Kidney glomerular epithelial cell (primary cell): Measurements from ENCODE around the gene BMP6.

Experiments
- DNase-seq: peaks from one replicate; lab custom pipeline; 2025; lab: John Stamatoyannopoulos, UW

Gene BMP6

GRCh38 chr6:7720346-7720745 lies 5.6 kb upstream of the BMP6 start:
- no peak for DNase-seq

GRCh38 chr6:7721649-7722048 lies 4.2 kb upstream of the BMP6 start:
- peak; percentile 51 for DNase-seq

DNA sequence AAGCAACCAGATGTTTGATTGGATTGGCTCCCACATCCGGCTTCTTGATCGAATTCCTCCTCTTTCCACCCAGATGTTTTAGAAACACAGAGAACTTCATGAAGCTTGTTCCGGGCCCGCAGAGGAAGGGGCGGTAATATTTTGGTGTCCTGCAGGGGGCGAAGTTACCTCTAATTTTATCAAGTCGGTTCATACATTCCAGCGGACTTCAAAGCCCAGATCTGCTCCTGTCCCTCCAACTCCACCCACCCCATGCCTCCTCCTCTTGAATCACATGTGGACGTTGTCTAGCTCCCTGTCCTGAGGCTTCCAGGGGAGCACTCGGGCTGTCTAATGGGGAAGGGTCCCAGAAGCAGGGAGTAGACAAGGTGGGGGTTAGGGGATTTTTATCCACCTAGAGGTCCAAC lies 2.9 kb upstream of the BMP6 start:
- DNase-seq = peak; percentile 51

DNA sequence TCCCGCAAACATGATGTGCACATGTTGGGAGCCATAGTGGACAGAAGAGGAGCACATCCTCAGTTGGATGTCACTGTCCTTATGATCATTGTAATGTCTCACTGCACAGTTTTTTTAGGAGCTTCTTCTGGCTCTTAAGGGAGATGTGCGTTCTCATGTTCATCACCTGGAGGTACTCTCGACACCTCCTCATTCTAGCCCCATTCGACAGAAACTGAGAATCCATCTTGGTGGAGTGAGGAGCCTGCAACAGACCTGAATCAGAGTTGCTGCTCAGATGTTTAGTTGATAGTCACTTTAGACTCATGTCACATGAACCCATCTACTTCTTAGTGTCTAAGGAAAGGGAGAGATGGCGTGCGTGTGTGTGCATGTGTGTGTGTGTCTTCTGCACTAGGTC lies 2.3 kb upstream of the BMP6 start:
- no peak for DNase-seq

DNA sequence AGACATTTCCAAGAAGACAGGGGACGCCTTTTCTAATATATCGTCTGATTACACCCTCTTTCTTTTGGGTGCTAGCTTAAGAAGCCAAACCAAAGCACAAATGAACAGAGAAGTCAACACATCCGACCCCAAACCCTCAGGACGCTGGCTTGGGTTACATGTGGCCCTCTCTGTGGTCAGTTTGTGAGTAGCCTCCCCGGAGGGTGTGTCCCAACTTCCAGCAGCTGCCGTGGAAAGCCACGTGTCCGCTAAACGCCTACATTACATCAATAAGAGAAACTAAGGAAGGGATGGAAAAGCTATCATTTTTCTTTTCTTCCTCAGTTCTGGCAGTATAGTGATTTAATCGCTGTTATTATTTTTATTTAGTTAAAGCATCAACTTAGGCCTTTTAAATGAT lies 487 bp upstream of the BMP6 start:
- DNase-seq = no peak

DNA sequence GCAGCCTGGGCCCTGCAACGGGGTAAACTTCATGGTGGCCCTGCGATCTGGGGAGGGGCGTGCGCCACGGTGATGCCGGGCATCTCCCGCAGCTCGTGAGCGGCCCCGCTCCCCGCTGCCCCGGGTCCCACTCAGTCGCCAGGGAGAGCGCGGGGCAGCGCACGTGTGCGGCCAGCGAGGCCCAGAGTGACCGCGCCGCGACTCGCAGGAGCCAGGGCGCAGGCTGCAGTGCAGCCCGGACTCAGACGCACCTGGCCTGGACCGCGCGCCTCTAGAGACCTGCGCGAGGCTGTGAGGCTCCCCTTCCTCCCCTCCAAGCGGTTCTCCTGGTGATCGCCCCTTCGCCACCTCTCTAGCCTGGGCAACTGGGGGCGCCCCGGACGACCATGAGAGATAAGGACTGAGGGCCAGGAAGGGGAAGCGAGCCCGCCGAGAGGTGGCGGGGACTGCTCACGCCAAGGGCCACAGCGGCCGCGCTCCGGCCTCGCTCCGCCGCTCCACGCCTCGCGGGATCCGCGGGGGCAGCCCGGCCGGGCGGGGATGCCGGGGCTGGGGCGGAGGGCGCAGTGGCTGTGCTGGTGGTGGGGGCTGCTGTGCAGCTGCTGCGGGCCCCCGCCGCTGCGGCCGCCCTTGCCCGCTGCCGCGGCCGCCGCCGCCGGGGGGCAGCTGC lies 652 bp downstream of the BMP6 start:
- no peak for DNase-seq

DNA sequence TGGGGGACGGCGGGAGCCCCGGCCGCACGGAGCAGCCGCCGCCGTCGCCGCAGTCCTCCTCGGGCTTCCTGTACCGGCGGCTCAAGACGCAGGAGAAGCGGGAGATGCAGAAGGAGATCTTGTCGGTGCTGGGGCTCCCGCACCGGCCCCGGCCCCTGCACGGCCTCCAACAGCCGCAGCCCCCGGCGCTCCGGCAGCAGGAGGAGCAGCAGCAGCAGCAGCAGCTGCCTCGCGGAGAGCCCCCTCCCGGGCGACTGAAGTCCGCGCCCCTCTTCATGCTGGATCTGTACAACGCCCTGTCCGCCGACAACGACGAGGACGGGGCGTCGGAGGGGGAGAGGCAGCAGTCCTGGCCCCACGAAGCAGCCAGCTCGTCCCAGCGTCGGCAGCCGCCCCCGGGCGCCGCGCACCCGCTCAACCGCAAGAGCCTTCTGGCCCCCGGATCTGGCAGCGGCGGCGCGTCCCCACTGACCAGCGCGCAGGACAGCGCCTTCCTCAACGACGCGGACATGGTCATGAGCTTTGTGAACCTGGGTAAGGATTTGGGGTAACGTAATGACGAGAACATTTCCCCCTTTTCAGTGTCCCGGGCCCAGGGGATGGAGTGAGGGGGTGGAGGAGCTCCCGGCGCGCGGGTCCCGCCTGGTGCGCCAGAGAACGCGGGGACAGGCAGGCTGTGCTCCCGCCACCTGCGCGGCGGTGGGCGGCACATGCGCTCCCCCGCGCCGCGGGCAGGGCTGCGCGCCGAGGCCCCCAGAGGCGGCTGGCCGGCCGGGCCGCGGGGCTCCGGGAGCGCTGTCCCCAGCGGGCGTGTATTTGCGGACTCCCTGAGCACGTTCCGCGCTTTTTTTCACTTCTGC lies 1.4 kb downstream of the BMP6 start:
- DNase-seq = no peak

DNA sequence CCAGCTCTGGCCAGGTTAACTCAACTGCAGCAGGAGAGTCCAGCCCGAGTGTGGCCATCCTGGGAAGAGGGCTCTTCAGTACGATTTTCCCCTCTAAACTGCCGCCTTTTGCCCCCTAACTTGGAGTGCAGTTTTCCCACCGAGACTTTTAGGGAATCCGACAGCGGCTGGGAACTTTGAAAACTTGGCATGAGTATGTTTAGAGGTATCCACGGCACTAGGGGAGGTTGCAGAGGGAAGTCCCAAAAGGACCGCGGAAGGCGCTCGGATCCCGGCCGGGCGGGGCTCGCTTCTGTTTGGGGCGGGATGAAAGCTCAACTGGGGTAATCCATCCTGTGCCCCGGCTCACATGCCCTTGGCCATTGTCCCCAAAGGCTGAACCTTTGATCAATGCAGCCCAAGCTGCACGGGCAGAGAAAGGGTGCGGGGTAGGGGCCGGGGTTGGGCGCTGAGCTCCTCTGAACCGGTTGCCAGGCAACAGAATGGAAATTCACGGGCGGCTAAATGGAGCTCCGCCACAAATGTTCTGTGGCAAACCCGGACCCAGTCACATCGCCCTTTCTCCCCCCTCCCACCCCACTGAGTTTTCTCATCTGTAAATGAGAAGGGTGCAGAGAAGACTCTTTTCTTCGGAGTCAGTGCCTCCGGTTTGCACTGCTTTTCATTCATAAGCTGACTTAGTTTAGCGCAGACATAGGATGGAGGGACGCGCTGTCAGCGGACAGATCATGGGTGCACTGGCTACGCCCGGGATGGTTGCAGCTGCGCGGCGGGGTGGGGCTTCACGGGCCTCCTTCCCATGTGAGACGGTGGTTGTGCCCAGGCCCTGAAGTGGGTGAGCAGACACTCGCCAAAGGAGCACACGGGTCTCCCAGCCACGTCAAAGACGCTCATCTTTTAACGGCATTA lies 2.3 kb downstream of the BMP6 start:
- DNase-seq = no peak

GRCh38 chr6:7728855-7729590 lies 3.1 kb downstream of the BMP6 start:
- no peak for DNase-seq

DNA sequence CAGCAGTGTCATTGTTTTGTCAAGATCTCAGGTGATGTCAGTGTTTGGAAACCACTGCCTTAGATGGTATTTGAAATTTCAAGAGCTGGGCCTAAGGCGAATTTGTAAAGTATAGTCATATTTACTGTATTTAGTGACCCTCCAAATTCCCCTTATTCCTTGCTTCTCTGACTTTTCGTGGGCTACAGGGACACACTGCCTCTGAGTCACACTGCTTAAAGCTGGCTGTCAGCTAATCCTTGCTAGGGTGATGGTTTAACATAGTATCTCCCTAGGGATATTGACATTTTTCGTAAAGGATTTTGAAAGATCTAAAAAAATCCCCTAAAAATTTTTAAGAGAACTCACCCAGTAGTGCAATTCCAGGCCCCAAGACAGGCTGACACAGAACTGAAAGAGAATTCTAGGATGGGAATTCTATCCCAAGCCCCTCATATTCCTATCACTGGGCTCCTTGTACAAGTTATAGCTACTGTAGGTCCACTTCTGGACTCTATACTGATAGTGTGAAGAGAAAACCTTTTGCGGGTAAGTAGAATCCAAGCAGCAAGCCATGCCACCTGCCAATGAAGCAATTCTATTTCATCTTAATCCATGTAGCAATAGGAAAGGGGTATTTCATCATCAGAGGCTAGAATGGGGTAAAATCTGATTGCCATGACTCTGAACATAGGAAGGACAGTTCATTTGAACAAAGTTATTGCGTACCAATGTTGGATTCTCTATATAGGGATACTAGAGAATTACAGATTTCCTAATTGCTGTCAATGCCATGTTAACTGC lies 4.3 kb downstream of the BMP6 start:
- no peak for DNase-seq

- peak; percentile 96 for DNase-seq
These were observed 4.9 kb downstream of the BMP6 start for GRCh38 chr6:7730784-7731227.

DNA sequence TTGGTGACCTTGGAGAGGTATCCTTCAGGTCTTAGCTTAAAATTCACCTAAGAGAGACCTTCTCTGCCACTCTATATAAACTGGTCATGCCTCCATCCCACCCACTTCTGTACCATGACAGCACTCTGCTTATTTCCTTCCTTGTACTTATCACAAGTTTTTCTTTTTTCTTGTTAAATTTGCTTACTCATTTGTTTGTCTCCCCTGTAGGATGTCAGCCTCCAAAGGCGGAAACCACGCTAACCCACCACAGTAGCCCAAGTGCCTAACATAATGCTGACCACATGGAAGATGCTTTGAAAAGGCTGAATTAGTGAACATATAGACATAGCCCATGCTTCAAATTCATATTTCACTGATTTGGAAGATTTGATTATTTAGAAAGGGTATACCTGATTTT lies 5.4 kb downstream of the BMP6 start:
- DNase-seq = no peak

DNA sequence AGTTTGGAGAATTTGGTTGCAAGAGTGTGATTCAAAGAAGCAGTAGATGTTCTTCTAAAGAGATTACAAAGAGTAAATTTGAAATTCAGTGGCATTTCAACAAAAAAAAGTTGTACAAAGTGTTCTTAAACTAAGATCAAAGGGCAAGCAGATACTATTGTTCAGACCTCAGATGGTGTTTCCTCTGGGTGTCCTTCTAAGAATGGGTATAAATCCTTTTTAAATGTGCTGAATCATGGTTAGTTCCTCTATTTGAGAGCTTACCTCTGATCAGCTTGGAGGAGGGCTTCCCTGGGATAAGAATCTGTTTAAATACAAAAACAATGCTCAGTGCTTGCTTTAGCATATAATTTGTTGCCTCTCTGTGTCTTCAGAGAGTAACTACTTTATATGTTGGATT lies 6.3 kb downstream of the BMP6 start:
- no peak for DNase-seq

DNA sequence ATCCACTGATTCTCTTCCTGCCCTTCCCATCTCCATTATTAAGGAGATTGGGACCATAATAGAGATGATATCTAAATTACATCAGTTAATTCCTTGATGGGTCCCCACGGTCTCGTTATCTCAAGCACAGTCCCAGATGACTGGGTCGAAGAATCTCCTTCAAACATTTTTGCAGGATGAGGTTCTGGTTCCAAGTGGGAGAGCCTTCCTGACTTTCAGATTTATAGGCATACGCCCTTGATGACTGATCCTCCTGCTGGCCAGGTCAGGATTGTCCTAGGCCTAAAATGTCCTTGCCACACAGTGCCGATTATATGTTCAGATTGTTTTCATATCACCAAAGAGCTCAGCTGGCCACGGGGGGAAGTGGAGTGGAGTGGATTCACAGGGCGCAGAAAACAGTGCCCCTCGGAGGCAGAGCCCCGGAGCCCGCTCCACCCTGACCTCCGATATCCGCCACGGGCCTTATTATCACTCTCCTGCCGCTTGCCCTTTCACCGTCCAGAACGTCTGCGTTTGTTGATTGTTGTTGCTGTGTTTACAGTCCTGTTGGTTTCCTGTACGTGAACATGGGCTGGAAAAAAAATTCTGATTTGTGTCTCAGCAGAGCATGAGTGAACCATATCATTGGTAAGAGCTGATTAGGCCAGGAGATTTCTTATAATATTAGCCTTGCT lies 8.9 kb downstream of the BMP6 start:
- no peak for DNase-seq

DNA sequence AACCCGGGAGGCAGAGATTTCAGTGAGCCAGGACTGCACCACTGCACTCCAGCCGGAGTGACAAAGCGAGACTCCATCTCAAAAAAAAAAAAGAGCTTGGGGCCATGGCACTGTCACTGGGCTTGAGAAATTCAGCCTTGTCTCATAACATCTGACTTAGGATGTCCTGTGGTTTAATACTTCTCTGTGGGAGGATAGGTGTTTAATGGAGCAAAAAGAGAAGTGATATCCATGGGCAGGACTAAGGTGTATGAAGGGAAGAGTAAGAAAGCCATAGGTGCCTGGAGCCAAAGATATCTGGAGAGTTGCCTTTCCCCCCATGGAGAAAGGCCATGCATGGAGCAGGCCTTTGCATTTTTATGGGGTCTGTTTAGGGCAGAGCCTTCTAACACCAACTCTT lies 11.2 kb downstream of the BMP6 start:
- DNase-seq = no peak

GRCh38 chr6:7737867-7738266 lies 12.0 kb downstream of the BMP6 start:
- DNase-seq = no peak

DNA sequence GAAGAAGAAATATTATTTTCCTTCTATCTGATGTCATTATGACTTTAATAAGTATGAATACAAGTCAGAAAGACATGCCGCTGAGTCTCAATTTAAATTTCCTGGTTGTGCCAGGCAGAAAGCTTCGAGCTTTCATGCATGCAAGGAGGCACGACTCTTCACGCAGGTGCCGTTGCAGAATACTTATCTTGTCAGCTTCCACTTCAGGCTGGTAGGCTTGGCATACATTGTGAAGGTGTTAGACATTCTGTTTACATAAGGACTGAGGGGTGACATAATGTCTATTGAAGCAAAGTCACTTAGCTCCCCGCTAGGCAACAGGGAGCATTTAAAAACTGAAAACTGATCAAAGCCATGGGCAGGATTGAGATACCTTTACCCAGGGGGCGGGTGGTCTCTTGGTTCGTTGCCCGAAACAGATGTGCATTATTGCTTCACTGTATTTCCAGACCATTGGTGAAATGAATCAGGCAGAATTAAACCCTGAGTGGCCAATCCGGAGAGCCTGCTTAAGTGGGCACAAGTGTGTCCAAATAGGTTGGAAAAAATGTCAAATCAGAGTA lies 16.4 kb downstream of the BMP6 start:
- DNase-seq = no peak

DNA sequence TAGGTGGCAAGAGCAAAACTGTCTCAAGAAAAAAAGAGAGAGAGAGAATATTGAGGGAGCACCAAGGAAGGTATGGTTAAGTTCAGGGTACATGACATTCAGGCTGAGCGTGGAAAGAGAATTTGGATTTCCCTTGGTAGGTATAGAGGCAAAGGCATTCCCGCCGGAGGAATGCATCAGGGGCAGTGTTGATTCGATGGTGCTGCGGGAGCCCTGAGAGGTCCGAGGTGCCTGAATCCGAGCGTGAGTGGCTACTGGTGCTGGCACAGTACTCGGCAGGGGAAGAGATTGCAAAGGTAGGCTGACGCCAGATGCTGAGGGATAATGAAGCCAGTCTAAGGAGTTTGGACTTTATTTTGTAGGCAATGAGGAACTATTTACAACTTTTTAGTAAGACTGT lies 20.0 kb downstream of the BMP6 start:
- no peak for DNase-seq

DNA sequence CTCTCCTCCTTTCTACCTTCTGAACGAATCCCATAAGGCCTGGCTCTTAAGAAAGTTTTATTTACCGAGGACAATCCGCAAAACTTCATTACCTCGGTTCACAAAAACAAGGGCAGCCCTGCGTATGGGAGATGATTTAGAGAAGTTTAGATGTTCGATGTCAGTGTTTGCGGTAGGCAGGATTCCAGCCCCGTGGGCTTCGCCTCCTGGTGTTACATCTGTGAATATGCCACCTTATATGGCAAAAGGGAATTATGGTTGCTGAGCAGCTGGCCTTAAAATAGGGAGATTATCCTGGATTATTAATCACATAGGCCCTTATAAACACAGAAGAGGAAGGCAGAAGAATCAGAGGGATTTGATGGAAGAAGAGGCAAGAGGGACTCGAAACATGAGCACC lies 21.1 kb downstream of the BMP6 start:
- DNase-seq = no peak

DNA sequence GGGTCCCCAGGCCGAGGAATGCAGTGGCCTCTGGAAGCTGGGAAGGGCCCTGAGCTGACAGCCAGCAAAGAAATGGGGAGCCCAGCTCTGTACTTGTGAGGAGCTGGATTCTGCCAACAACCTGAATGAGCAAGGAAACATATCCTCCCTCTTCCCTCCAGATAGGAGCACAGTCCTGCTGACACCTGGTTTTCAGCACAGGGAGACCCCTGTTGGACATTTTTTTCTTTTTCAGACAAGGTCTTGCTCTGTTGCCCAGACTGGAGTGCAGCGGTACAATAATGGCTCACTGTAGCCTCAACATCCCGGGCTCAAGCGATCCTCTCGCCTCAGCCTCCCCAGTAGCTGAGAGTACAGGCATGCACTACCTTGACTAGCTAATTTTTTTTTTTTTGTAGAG lies 21.5 kb downstream of the BMP6 start:
- no peak for DNase-seq
